Femur (tissue), 1 donor: Measurements from ENCODE around the gene SAMD4B.
A peak's percentile ranks its signal among the peaks of the same experiment; 100 is the strongest.
"Not testable (repeated sequence)": the region's sequence is repeated elsewhere in the genome, so short reads cannot be mapped to it uniquely, and the experiment has no call there.

Experiments
- DNase-seq: peaks from one replicate; pipeline ENCODE4 v3.0.0-alpha.2; 2017

The SAMD4B gene

DNA sequence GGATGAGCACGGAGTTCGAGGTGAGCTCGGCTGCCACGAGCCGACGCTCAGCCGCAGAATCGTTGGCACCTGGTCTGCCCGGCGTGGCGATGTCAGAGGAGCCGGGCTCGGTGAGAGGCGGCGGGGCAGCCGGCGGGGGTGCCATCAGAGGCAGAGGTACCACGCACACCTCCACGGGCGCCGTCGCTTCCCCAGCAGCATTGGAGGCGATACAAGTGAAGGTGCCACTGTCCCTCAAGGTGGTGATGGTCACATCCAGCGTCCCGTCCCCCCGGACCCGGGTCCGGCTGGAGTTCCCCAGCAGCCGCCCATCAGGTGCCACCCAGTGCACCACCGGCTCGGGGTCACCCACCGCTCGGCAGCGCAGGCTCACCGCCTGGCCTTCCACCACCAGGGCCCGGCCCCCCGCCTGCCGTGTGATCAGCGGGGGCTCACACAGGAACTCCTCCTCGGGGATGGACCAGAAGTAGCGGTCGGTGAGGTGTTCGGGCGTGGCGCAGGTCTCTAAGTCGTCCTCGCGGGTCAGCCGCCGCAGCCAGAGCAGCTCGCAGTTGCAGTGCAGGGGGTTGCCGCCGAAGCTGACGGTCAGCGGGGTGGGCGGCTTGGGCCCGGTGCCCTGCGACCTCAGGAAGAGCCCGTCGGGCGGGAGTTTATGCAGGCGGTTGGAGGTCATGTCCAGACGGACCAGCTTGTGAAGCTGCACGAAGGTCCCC is 28.0 kb upstream of the SAMD4B start:
- DNase-seq = no peak

DNA sequence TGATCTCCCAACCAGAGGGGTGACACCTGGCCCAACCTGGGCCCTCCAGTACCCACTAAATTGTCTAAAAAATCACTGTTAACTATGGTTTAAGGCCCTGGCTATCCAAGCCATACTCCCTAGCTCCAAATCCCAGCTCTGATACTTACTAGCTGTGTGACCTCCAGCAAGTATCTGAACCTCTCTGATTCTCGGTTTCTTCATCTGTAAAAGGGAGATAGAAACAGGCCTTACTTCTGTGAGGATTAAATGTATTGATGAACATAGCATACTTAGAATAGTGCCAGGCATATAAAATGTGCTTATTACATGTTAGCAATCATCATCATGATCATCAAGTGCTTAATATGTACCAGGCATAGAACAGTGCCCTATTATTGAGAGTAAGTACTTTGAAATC is 26.3 kb upstream of the SAMD4B start:
- no peak for DNase-seq

DNA sequence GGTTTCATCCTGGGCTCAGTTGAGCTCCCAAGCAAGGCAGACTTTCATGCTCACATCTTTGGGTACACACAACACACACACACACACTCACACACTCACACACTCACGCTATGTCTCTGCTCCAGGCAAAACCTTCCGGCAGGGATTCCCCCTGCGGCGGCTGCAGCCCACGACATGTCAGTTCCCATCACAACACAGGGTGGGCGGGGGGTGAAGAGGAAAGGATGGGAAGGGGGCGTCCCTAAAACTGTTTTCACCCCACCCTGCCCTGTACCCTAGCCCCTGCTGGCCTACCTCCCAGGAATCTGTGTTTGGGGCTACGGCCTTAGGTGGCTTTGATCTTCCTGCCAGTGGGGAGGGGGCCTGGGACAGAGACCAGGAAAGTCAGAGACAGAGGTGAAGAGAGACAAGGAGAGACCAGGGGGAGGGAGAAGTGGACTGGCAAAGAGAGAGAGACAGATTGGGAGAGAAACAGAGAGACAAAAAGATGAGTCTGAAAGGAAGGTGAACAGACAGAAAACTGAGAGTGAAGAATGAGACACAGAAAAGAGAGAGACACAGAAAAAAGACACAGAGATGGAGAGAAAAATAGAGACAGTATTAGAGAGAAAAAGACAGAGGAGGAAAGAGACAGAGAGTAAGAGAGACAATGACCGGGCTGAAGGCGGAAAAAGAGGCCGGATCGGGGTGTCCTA is 25.4 kb upstream of the SAMD4B start:
- DNase-seq = no peak

DNA sequence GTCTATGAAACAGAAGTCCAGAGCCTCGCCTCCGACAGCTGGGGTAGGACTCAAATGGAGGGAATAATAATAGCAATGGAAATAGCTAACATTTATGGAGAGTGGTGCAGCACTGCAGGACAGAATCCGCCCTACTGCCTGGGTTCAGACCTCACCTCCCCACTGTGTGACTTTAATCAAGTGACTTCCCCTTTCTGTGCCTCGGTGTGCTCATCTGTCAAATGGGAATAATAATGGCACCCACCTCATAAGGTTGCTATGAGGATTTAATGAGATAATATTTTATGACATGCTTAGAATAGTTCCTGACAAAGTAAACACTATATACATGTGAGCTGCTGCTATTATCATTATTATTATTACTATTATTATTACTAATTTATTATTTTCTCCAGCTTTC is 24.7 kb upstream of the SAMD4B start:
- no peak for DNase-seq

DNA sequence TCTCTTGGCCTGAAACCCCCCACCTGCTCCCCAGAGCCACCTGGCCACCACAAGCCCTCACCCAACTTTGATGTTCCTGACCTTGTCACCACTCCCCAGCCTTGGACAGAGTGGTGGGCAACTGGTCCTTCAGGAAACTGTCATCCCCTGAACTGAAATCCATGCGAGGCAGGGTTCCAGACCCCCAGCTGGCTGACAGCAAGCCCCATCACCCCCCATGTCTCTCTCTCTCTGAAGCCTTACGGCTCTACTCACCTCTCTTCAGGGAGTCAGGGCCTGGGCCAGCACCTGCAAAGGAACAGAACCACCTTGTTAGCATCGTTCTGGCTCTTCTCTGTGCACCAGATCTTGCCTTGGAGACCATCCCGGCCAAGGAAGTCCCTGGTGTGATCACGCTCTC is 24.1 kb upstream of the SAMD4B start:
- no peak for DNase-seq

DNA sequence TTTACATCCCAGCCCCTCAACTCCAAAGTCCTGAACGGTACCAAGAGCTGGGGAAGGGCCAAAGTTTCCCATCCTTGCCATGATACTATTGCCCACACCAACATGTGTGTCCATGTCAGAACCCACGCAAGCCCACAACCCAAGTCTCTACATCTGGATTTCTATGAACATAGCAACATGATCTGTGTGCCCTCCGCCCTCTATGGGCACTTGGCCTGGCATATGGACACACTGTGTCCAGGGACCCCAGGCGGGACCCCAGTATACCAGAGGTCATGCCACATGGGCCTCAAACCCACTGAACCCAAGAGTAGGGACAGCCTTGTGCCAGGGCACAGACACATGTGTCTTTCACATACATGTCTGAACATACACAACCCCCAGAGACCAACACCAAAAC is 23.5 kb upstream of the SAMD4B start:
- DNase-seq = no peak

DNA sequence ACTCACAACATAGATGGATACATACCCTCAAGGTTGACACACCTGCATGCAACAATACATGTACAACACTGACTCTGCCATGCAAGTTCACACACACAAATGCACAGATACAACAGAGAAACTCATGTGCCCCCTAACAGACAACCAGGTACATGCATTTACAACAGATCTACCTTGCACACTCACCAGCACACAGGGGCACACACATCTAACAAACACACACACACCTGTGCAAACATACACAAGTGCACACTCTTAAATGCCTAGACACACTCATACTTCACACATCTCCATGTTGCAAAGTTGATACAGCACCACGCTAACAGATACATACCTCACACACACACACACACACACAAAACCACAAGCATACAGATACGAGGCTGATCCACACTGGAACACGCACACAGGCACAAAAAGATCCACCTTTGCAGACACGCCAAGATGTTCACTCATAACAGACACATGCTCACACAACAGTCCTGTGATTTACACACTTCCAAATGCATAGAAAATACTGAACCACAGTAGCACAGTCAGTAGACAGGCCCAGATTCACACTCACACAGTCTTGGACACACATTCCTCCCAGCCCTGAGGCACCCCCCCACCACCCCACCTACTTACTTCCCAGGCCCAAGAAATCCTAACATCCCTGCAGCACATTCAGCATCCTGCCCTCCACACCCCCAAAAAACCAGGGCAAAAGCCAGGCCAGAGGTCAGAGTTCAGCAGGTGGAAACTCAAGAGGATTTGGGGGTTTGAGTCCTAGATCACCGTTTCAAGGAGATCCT is 22.9 kb upstream of the SAMD4B start:
- DNase-seq = no peak

DNA sequence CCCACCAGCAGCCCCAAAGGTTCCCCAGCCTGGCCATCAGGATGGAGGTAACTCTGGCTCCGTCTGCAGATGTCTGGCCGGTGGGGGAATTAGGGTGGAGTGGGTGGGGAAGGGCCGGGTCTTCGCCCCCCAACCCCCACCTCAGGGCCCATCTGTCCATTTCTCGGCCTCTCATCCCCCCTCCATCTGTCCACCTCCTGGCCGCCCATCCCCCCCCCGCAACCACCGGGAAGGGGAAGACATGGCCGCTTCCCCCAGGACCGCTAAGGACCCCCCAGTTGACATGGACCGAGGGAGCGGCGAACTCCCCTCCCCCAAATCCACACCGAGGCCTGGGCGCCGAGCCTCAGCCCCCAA is 22.4 kb upstream of the SAMD4B start:
- DNase-seq = no peak

DNA sequence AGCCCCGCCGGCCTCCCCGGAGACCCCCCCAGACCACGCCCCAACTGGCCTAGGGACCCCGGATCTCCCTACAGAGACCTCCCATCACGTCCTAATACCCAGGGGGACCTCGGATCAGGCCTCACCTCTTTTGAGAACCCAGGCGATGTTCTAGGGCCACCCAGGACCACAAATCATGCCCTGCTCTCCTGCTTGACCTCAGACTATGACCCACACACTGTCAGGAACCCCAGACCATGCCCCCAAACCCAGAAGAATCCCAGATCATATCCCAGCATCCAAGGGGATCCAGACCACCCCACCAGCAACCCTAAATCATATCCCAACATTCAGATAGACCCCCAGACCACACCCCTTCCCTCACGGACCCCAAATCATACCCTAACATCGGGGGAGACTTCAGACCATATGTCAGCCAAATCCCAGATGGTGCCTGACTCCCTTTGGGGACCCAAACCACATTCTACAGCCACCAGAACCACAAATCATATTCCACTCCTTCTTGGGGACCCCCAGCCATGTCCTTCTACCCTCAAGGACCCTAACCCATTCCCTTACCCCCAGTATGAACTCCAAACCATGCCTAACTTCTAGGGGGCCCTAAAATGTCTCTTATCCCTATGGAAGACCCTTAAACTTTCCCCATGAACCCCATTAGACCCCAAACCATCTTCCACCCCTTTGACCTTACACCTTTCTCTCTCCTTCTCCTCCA is 20.9 kb upstream of the SAMD4B start:
- no peak for DNase-seq

DNA sequence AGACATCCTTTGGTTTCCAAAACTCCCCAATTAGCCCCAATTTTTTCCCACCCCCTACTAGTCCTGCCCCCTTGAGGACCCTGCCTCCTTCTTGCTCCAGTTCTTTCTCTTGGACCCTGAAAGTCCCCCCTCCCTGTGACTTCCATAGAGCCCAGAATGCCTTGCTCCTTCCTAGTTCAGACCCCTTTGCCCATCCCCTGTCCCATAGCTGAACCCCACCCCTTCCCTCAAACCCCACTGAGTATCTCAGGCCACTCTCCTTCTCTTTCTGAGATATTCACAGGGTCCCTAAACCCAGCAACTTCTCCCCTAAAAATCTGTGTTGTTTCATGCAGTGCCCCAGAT is 20.4 kb upstream of the SAMD4B start:
- DNase-seq = no peak

DNA sequence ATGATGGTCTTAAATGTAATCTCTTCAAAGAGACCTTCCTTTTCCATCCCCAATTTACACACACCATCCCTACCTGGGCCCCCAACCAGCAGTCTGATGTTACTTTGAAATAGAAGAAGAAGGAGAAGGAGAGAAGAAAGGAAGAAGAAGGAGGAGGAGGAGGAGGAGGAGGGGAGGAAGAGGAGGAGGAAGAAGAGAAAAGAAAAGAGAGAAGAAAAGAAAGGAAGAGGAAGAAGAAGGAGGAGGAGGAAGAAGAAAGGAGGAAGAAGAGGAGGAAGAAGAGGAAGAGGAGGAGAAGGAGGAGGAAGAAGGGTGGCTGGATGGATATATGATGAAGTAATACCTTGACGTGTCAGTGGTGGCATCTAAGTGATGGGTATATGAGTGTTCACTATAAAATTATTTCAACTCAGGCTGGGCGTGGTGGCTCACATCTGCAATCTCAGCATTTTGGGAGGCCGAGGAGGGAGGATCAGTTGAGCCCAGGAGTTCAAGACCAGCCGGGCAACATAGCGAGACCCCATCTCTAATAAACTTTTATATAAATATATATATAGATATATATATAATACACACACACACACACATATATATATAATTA is 17.9 kb upstream of the SAMD4B start:
- no peak for DNase-seq

DNA sequence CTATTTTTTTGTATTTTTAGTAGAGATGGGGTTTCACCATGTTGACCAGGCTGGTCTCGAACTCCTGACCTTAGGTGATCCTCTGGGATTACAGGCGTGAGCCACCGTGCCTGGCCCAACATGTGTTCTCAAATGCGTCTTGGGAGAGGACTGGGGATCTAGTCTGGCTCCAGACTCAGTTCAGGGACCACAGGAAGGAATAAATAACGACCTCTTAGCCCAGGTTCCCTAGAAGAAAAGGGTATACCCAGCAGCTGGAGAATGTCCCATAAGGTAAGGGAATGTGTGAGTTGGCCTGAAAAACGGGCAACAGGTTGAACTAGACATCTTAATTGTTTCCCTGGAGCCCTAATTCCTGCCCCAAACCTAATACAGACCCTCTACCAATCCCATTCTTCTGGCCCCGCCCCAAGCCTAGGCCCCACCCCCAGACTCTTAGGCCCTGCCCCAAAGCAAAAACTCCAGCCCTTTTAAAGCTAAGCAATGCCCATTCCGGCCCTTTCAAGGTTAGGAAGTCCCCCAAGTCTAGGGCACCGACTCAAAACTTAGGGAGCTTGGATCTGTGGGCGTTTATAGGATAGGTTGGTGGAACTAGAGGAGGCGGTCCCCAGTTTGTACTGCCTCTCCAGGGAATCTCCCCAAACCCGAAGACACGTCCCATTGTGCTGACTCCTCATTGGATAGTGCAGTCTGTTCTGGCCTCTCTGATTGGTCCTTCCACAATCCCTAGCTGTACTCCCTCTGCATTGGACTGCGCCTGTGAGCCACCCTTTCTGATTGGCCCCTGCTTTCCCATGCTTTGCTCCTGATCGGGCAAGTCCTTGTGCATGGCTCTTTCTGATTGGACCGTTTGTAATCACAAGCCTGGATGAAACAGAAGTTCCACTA is 16.2 kb upstream of the SAMD4B start:
- no peak for DNase-seq

DNA sequence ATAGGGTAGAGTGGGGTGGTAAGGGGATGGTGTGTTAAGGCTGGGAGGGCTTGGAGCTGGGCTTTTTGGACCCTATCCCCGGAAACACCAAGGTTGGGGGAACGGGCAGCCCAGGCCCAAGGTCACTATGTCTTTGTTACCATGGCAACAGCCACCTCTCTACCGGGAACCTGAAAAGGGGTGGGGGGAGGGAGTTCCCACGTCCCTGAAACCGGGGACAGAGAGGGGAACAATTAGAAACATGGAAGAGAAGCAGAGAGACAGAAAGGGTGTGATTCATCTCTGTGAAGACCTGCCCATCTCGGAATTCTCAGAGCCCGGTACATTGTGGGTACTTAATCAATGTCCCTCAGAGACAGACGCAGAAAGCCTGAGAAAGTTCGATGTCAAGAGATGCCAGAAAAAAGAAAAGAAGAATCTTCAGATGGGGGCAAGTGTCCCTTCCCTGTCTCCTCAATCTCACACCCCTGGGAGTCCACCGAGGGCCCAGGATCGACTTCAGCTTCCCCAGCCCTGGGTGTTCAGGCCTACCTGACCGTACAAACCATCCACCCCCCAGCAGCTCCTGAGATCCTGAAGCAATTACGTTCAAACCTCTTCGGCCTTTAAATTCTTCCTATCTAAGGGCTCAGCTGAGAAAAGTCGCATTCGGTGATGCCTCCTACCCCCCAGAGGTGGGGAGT is 14.7 kb upstream of the SAMD4B start:
- DNase-seq = no peak

DNA sequence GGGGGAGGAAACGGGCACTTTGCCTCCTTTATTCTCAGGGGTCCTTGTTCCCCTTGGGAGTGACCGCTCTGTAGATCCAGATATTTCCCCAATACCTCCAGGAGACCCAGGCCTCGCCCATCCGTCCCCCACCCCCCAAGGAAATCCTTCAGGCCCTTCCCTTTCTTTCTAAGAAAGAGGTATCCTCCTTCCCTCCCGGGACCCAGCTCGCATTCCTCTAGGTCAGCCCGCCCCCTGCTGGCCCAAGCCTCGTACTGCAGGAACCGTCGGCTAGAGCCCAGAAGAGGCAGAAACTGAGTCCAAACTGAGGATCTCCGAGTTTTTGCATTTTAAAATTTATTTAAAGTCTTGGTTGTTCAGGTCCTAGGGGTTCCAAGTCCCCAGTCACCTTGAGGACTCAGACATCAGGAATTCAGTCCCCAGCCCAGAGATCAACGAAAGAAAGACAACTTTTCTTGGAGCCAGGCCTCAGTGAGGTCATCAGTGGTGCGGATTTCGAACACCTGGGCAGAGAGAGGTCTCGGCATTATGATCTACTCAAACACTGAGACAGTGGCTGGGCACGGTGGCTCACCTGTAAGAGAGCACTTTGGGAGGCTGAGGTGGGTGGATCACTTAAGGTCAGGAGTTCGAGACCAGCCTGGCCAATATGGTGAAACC is 14.0 kb upstream of the SAMD4B start:
- peak; percentile 90 for DNase-seq

DNA sequence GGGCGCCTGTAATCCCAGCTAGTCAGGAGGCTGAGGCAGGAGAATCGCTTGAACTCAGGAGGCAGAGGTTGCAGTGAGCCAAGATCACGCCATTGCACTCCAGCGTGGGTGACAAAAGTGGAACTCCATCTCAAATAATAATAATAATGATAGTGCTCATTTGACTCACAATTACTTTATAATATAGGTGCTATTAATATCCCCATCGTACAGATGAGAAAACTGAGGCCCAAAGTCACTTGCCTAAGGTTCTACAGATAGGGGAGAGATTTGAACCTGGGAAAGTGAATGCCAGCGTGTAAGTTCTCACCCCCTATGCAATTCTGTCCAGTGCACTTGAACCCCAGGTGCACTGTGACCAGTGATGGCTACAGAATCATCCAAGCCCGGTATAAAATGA is 12.3 kb upstream of the SAMD4B start:
- DNase-seq = no peak

DNA sequence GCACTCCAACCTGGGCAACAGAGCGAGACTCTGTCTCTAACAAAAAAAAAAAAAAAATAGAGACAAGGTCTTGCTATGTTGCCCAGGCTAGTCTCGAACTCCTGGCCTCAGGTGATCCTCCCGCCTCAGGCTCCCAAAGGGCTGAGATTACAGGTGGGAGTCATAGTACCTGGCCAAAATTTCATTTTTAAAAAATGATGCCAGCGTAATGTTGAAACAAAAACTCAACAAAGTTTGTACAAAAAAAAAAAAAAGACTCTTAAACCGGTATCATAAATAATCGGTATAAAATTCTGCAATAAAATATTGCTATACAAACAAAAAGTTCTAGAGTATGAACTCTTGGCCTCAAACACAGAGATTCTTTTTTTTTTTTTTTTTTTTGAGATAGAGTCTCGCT is 9.9 kb upstream of the SAMD4B start:
- no peak for DNase-seq

DNA sequence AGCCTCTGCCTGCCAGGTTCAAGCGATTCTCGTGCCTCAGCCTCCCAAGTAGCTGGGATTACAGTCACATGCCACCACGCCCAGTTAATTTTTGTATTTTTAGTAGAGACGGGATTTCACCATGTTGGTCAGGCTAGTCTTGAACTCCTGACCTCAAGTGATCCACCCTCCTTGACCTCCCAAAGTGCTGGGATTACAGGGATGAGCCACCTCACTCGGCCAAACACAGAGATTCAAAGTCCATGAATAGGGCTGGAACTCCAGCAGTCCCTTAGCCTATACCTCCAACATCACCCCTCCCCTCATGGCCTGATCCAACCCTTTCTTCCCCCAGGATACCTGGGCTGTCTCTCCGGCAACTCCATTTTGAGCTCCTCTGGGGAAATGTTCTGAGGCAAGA is 9.5 kb upstream of the SAMD4B start:
- DNase-seq = not testable (repeated sequence)

DNA sequence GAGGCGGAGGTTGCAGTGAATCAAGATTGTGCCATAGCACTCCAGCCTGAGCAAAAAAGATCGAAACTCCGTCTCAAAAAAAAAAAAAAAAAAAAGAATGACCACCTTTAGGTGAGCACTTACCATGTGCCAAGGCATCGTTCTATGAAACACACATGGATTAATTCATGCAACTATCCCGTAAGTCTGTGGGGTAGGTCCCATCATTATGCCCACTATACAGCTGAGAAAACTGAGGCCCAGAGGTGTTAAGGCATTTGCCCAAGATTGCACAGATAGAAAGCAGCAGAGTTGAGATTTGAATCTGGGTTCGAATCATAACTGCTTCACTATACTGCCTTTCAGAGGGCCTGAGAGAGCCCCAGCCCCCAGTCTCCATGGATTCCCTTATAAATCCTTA is 8.7 kb upstream of the SAMD4B start:
- no peak for DNase-seq

DNA sequence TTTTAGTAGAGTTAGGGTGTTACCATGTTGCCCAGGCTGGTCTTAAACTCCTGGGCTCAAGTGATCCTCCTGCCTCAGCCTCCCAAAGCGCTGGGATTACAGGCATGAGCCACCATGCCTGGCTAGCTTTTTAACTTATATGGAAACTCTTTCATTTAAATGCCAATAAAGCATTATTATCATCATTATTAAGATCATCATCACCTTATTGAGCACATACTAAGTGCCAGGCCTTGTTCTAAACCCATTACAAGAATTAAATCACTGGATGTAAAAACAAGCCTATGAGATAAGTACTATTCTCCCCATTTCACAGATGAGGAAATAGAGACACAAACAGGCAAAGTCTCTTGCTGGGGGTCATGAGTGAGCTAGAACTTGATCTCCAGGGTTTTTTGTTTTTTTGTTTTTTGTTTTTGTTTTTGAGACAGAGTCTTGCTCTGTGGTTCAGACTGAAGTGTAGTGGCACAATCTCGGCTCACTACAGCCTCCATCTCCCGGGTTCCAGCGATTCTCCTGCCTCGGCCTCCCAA is 7.7 kb upstream of the SAMD4B start:
- DNase-seq = no peak

DNA sequence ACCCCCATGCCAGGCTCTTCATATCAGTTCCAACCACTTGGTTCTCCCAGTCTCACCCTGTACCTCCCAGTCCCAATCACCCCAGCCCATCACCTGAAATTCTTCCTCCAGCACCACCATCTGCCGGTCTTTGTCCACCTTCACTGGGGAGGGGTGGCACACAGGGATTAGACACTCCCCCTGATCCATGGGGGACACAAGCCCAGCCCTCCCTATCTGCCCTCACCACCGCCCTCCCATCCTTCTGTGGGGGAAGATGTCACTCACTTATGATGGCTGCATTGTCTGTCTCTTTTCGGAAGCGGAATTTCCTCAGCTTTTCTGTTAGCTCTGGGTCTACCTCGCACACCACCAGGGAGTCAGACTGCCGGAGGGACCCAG is 7.1 kb upstream of the SAMD4B start:
- DNase-seq = no peak

DNA sequence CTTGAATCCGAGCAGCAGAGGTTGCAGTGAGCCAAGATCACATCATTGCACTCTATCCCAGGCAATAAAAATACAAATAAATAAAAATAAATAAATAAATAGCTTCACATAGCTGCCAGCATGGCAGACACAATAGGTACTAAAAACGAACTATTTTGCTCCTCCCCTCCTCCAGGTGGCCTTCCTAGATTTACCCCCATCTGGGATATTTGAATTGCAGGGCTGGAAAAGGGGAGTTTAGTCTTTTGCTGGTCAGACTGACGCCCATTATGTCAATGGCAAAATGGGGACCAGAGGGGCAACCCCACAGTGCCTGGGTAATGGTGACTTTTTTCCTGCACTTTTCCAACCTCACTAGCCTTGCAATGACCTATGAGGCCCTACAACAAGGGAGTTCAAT is 5.7 kb upstream of the SAMD4B start:
- DNase-seq = no peak
